Measurements from ENCODE around the gene FAM83G.

The FAM83G gene

GRCh38 chr17:18990331-18990730 lies 14.2 kb downstream of the FAM83G start:
- no peak overlapping the region for H3K4me3 ChIP-seq (ENCODE audit: low read depth, low read length)
- no peak for TF ChIP-seq CTCF (IDR thresholded peaks at IDR 0.05; ENCODE audit: borderline replicate concordance, insufficient read depth, low read depth, low read length)

DNA sequence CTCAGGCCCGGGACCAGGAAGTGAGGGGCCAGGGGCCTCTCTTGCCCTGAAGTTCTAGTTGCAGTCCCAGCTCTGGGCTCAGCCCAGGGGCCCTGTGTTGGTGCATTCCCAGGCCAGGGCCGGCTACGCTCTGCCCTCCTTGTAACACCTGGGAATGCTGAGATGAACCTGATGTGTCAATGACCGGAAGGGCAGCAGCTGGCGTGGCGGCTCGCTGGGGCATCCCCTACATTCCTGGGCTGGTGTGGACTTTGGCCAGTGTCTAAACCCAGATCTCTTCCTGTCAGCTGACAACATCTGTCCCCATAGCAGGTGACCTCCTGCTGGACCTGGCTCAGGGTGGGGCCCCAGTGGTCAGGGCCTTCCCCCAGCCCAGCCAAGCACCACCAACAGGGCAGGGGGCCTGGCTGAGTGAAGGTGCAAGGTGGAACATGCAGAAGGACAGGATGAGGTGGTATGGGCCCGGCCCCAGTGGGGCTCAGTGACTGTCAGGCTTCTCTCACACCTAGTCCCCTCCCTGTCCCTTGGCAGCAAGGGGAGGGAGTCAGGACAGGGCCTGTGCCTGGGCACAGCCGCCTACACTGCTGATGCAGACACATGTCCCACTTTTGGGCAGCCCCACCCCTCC lies 15.9 kb downstream of the FAM83G start:
- no peak overlapping the region for H3K4me3 ChIP-seq (ENCODE audit: low read depth, low read length)
- TF ChIP-seq CTCF (IDR thresholded peaks at IDR 0.05; ENCODE audit: borderline replicate concordance, insufficient read depth, low read depth, low read length): no peak

DNA sequence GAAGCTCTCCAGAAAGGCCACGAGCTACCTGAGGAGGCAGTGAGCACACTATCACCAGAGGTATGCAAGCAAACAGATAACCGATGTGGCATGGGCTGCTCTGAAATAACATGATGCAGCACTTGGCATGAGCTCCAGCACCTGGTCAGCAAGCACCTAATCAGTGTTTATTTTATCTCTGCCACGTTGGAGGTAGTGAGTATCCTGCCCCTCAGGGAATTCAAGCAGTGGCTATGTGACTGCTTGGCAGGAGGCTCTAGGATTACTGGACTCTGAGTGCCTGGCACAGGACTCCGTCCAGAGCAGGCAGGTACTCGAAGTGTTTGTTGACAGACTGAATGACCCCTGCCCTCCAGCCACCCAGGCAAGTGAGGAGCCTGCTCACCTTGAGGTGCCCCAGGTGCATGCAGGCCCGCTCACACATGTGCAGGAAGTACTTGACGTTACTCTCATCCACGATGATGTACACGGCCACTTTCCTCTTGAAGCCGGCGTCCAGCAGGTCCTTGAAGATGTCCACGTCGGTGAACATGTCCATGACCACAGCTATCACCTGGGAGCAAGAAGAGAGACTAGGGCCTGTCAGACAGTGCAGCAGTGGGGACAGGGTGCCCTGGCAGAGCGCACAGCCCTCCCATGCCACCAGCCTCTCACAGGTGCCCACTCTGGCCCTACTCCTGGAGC lies 16.6 kb downstream of the FAM83G start:
- TF ChIP-seq CTCF (IDR thresholded peaks at IDR 0.05; ENCODE audit: borderline replicate concordance, insufficient read depth, low read depth, low read length): no peak
- H3K4me3 ChIP-seq (ENCODE audit: low read depth, low read length): no peak overlapping the region

DNA sequence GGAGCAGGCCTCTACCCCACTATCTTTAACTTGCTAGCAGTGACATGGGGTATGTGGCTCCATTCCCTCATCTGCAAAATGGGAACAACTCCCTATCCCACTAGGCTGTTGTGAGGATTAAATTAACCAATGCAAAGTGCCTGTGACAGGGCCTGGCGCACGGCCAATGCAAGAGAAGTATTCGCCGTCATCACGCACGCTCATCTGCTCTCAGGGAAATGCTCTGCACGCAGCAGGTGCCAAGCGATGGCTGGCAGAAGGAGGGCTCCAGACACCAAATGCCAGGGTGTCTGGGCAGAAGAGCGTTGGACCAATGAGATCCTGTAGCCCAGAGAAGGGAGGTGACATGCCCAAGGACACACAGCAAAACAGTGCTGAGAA lies 17.3 kb downstream of the FAM83G start:
- TF ChIP-seq CTCF (IDR thresholded peaks at IDR 0.05; ENCODE audit: borderline replicate concordance, insufficient read depth, low read depth, low read length): no peak
- no peak overlapping the region for H3K4me3 ChIP-seq (ENCODE audit: low read depth, low read length)

DNA sequence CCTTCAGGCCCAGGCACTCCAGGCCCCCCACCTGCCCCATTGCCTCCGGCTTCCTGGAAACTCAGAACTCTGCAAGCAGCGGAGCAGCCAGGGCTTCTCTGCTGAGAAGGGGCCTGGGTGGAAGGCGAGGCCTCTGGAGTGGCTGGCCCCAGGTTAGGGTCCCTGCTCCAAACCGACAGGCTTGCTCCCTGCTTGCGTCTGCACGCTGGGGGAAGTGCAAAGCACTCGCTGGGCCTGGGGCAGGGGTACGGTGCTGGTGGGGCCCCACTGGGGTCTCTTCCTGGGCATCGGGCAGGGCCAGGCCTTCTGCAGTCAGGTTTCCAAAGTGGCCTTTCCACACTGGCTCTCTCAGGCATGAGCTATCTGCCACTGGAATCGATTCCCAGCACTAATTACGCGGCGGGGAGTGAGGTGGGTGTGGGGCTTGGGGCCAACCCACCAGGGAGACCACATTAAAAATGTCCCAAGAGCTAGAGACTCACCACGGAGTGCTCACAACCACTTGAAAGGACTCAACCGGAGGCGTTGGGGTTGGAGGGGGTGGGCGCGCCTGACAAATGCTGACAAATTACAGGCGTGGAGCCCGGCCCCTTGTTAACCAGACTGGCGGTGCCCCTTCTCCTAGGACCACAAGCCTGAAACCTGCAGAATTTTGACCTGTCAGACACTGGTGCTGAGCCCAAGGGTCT lies 17.9 kb downstream of the FAM83G start:
- no peak overlapping the region for H3K4me3 ChIP-seq (ENCODE audit: low read depth, low read length)
- TF ChIP-seq CTCF (IDR thresholded peaks at IDR 0.05; ENCODE audit: borderline replicate concordance, insufficient read depth, low read depth, low read length): no peak

DNA sequence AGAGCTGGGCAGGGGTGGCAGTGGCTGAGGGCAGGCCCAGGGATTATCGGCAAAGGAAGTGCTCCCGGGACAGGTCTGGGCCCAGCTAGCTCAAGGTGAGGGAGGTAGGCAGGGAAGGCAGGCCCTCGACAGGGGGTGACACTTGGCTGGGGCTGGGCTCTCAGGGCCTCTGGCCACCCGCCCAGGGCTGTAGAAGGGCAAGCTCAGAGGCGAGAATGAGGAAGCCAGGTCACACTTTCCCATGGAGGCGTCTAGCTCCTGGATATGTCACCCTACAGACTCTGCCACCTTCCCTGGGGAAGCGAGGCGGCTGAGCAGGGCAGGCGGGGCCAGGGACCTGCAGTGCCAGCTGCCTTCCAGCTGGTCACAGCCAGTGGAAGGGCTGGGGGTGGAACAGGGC lies 19.1 kb downstream of the FAM83G start:
- no peak for TF ChIP-seq CTCF (IDR thresholded peaks at IDR 0.05; ENCODE audit: borderline replicate concordance, insufficient read depth, low read depth, low read length)
- H3K4me3 ChIP-seq (ENCODE audit: low read depth, low read length): no peak overlapping the region
